Measurements from ENCODE around the gene MTR. TPM values are rescaled to one million over a fixed set of nuclear protein-coding genes. Genes with fewer than 3 reads are reported as not detected.

MTR gene
- 30.9 and 34.3 TPM in 2 replicates for total RNA-seq

DNA sequence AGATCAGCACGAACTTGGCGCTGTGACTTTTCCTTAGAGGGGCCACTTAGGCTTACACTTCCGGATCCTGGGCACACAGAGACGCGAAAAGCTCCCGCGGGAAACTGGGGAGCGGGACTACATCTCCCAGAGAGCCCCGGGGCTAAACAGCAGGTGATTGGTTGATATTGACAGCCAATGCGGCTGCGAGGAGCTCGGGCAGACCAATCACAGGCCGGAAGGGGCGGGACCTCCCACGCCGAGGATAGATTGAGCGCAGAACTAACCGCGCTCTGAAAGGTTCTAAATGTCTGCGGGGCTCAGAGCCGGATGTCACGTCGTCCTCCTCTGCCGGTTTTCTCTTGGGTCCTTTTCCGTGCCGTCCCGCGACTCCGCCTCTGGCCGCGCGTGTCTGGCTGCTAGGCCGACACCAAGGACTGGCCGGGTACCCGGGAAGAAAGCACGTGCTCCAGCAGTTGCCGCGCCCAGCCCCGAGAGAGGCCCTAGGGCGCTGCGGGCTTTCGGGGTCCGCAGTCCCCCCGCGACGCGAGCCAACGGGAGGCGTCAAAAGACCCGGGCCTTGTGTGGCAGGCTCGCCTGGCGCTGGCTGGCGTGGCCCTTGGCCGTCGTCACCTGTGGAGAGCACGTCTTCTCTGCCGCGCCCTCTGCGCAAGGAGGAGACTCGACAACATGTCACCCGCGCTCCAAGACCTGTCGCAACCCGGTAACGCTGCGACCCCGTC is at the start of gene MTR:
TSS of gene MTR (plus strand) at position 258 of the 722 bp plus-strand sequence. CDS start at position 670, 412 bp downstream.

Other genes with a start within 250 kb of the MTR start
- 36.7 and 37.2 TPM in 2 replicates for gene HEATR1, start 190.8 kb upstream of the MTR start, total RNA-seq
- under 0.01 TPM in 2 replicates for gene ACTN2, start 108.8 kb upstream of the MTR start, total RNA-seq
- not detected in 2 replicates for gene MT1HL1, start 209.1 kb downstream of the MTR start, total RNA-seq
- gene RYR2, start 246.9 kb downstream of the MTR start, total RNA-seq, result not detected in 2 replicates

Measured in smooth muscle cell of trachea (primary cell).